ENCODE data around the gene SUN3. TPM values are rescaled to one million over a fixed set of nuclear protein-coding genes. Genes with fewer than 3 reads are reported as not detected.

The SUN3 gene
- total and polyA plus RNA-seq, 10 of the 15 experiments (the other 5 are each of a cell fraction or from before 2014, with no cell fraction given), result 0.29 to 0.48 TPM; not detected in 8

GRCh38 chr7:47979145-47979831 lies 49.6 kb downstream of the SUN3 start, which contains the start of gene HUS1 (continued):
- TF ChIP-seq ZNF687 (IDR thresholded peaks at IDR 0.05) (peak; percentile 73), CEBPB (IDR thresholded peaks at IDR 0.05; ENCODE audit: borderline replicate concordance in 1 of 2, low read depth in 2 of 2, low read length in 2 of 2) (no peak), POLR2AphosphoS5 (IDR thresholded peaks at IDR 0.05; ENCODE audit: low read length) (peak; percentile 85), SMC3 (IDR thresholded peaks at IDR 0.05; ENCODE audit: borderline replicate concordance, low read length) (0 out of 2 replicates have a peak, but pooled peaks have one; percentile 1), SIX5 (IDR thresholded peaks at IDR 0.05; ENCODE audit: low read depth, low read length, severe bottlenecking) (peak; percentile 62), ZBTB40 (IDR thresholded peaks at IDR 0.05; ENCODE audit: borderline replicate concordance) (peak; percentile 97), DPF2 (IDR thresholded peaks at IDR 0.05) (peak; percentile 68), NBN (IDR thresholded peaks at IDR 0.05) (peak; percentile 94), MAX (IDR thresholded peaks at IDR 0.05; ENCODE audit: low read depth, low read length) (no peak; the same call in 1 of the 2 replicates), PKNOX1 (IDR thresholded peaks at IDR 0.05) (peak; percentile 49; the same call in 1 of the 2 replicates), KAT2A (conservative IDR thresholded peaks at IDR 0.05; ENCODE audit: control insufficient read depth, low read depth, low read length) (no peak)
- TF ChIP-seq, protein P1, sequence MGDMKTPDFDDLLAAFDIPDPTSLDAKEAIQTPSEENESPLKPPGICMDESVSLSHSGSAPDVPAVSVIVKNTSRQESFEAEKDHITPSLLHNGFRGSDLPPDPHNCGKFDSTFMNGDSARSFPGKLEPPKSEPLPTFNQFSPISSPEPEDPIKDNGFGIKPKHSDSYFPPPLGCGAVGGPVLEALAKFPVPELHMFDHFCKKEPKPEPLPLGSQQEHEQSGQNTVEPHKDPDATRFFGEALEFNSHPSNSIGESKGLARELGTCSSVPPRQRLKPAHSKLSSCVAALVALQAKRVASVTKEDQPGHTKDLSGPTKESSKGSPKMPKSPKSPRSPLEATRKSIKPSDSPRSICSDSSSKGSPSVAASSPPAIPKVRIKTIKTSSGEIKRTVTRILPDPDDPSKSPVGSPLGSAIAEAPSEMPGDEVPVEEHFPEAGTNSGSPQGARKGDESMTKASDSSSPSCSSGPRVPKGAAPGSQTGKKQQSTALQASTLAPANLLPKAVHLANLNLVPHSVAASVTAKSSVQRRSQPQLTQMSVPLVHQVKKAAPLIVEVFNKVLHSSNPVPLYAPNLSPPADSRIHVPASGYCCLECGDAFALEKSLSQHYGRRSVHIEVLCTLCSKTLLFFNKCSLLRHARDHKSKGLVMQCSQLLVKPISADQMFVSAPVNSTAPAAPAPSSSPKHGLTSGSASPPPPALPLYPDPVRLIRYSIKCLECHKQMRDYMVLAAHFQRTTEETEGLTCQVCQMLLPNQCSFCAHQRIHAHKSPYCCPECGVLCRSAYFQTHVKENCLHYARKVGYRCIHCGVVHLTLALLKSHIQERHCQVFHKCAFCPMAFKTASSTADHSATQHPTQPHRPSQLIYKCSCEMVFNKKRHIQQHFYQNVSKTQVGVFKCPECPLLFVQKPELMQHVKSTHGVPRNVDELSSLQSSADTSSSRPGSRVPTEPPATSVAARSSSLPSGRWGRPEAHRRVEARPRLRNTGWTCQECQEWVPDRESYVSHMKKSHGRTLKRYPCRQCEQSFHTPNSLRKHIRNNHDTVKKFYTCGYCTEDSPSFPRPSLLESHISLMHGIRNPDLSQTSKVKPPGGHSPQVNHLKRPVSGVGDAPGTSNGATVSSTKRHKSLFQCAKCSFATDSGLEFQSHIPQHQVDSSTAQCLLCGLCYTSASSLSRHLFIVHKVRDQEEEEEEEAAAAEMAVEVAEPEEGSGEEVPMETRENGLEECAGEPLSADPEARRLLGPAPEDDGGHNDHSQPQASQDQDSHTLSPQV (IDR thresholded peaks at IDR 0.05), result no peak
- TF ChIP-seq, protein P2, sequence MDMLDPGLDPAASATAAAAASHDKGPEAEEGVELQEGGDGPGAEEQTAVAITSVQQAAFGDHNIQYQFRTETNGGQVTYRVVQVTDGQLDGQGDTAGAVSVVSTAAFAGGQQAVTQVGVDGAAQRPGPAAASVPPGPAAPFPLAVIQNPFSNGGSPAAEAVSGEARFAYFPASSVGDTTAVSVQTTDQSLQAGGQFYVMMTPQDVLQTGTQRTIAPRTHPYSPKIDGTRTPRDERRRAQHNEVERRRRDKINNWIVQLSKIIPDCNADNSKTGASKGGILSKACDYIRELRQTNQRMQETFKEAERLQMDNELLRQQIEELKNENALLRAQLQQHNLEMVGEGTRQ (IDR thresholded peaks at IDR 0.05; ENCODE audit: borderline replicate concordance, low read depth, low read length), result no peak; the same call in 1 of the 2 replicates

Measured in GM12878 (cell line).